Parathyroid adenoma (tissue), 2 donors: Measurements from ENCODE around the gene TFDP1.

Source experiments
- H2AFZ ChIP-seq: fragments of 300-600 bp; sonication (generic); one replicate; pipeline ENCODE4 v1.7.0; 2017; ENCODE audit warnings: antibody characterized with exemption, mild to moderate bottlenecking
- H3K27ac ChIP-seq: fragments of 300-600 bp; sonication (generic); one replicate; pipeline ENCODE4 v1.7.0; 2017
- H3K27me3 ChIP-seq: fragments of 300-600 bp; sonication (generic); one replicate; pipeline ENCODE4 v1.7.0; 2017; ENCODE audit warnings: low read length; ENCODE audit not compliant: control insufficient read depth, insufficient read depth
- H3K36me3 ChIP-seq: fragments of 300-600 bp; sonication (generic); one replicate; pipeline ENCODE4 v1.7.0; 2017; ENCODE audit warnings: low read length; ENCODE audit not compliant: control insufficient read depth, insufficient read depth
- H3K4me1 ChIP-seq: fragments of 300-600 bp; sonication (generic); one replicate; pipeline ENCODE4 v1.7.0; 2017; ENCODE audit warnings: control low read depth
- H3K4me2 ChIP-seq: fragments of 300-600 bp; sonication (generic); one replicate; pipeline ENCODE4 v1.7.0; 2017; ENCODE audit warnings: low read length
- H3K4me3 ChIP-seq: fragments of 300-600 bp; sonication (generic); one replicate; pipeline ENCODE4 v1.7.0; 2017; ENCODE audit warnings: low read depth, low read length
- H3K79me2 ChIP-seq: fragments of 300-600 bp; sonication (generic); one replicate; pipeline ENCODE4 v1.7.0; 2017; ENCODE audit warnings: control low read depth
- H3K9ac ChIP-seq: fragments of 300-600 bp; sonication (generic); one replicate; pipeline ENCODE4 v1.7.0; 2017; ENCODE audit warnings: mild to moderate bottlenecking
- H3K9me3 ChIP-seq: fragments of 300-600 bp; sonication (generic); one replicate; pipeline ENCODE4 v1.7.0; 2017; ENCODE audit warnings: low read length; ENCODE audit not compliant: control insufficient read depth
- TF ChIP-seq, protein P1 (sequence below): fragments of 300-600 bp; sonication (generic); IDR thresholded peaks from one replicate; pipeline ENCODE4 v1.7.0; 2017; ENCODE audit warnings: antibody characterized with exemption, mild to moderate bottlenecking
- donor health status: primary hyperparathyroidism.

Gene TFDP1

GRCh38 chr13:113537909-113538688 lies 46.5 kb upstream of the TFDP1 start:
- Histone ChIP-seq H2AFZ (no peak overlapping the region), H3K27me3 (no peaks in the 10 kb centered on the region), H3K9me3 (no peaks in the 10 kb centered on the region), H3K4me2 (no peak overlapping the region), H3K4me1 (no peaks in the 10 kb centered on the region), H3K79me2 (peaks cover 3% of the 10 kb centered on the region), H3K4me3 (no peak overlapping the region), H3K9ac (no peak overlapping the region), H3K27ac (no peak overlapping the region), H3K36me3 (no peaks in the 10 kb centered on the region)
- TF ChIP-seq, protein P1, sequence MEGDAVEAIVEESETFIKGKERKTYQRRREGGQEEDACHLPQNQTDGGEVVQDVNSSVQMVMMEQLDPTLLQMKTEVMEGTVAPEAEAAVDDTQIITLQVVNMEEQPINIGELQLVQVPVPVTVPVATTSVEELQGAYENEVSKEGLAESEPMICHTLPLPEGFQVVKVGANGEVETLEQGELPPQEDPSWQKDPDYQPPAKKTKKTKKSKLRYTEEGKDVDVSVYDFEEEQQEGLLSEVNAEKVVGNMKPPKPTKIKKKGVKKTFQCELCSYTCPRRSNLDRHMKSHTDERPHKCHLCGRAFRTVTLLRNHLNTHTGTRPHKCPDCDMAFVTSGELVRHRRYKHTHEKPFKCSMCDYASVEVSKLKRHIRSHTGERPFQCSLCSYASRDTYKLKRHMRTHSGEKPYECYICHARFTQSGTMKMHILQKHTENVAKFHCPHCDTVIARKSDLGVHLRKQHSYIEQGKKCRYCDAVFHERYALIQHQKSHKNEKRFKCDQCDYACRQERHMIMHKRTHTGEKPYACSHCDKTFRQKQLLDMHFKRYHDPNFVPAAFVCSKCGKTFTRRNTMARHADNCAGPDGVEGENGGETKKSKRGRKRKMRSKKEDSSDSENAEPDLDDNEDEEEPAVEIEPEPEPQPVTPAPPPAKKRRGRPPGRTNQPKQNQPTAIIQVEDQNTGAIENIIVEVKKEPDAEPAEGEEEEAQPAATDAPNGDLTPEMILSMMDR = no peak

DNA sequence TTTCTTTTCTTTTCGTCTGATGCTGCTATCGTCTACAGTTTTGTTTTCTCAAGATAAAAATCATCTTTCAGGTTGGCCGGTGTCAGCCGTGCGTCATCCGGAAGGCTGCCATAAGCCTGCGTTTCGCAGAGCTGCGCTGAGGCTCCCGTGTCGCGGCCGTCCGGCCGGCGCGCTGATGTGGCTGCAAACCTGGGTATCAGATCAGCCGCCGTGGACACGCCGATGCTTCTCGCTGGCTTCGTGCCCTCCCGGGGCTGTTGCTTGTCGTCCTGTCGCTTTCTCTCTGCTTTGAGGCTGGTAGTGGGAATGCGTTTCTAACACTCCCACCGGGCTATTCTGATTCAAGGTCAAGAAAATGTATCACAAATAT lies 45.9 kb upstream of the TFDP1 start:
- TF ChIP-seq, protein P1 = no peak
- Histone ChIP-seq H3K4me3 (no peak overlapping the region), H3K27me3 (no peaks in the 10 kb centered on the region), H3K9ac (no peak overlapping the region), H3K27ac (no peak overlapping the region), H3K36me3 (no peaks in the 10 kb centered on the region), H3K79me2 (peaks cover 3% of the 10 kb centered on the region), H3K4me2 (no peak overlapping the region), H3K4me1 (no peaks in the 10 kb centered on the region), H2AFZ (no peak overlapping the region), H3K9me3 (no peaks in the 10 kb centered on the region)

- Histone ChIP-seq H3K4me3 (no peak overlapping the region), H3K9me3 (no peaks in the 10 kb centered on the region), H3K9ac (no peak overlapping the region), H3K4me2 (no peak overlapping the region), H3K27ac (no peak overlapping the region), H3K27me3 (no peaks in the 10 kb centered on the region), H2AFZ (no peak overlapping the region), H3K36me3 (no peaks in the 10 kb centered on the region), H3K4me1 (no peaks in the 10 kb centered on the region), H3K79me2 (peaks cover 4% of the 10 kb centered on the region)
- TF ChIP-seq, protein P1 = no peak
Observed at GRCh38 chr13:113539176-113539575, 45.4 kb upstream of the TFDP1 start.

DNA sequence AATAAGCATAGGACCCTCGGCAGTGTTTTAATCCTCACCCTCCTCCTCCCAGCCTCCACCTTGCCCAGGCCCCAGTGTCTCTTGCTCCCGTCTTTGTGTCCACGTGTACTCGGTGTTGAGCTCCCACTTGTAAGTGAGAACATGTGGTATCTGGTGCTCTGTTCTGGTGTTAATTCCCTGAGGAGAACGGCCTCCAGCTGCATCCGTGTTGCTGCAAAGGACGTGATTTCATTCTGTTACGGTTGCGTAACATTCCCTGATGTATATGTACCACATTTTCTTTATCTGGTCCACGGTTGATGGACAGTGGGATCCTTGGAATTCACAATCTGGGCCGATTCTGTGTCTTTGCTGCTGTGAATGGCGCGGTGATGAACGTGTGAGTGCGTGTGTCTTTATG lies 44.7 kb upstream of the TFDP1 start:
- TF ChIP-seq, protein P1 = no peak
- no peaks in the 10 kb centered on the region for H3K36me3 ChIP-seq
- no peak overlapping the region for H3K4me3 ChIP-seq

GRCh38 chr13:113540523-113540922 lies 44.0 kb upstream of the TFDP1 start:
- Histone ChIP-seq H3K4me1 (no peaks in the 10 kb centered on the region), H3K36me3 (no peaks in the 10 kb centered on the region), H3K27ac (no peak overlapping the region), H2AFZ (no peak overlapping the region), H3K9me3 (no peaks in the 10 kb centered on the region), H3K79me2 (peaks cover 10% of the 10 kb centered on the region), H3K9ac (no peak overlapping the region), H3K4me3 (no peak overlapping the region), H3K27me3 (no peaks in the 10 kb centered on the region), H3K4me2 (no peak overlapping the region)
- TF ChIP-seq, protein P1 = no peak

More for the DNA sequence above, 44.7 kb upstream of the TFDP1 start:
- H3K27ac ChIP-seq = no peak overlapping the region
- H2AFZ ChIP-seq = no peak overlapping the region
- no peaks in the 10 kb centered on the region for H3K4me1 ChIP-seq
- no peaks in the 10 kb centered on the region for H3K9me3 ChIP-seq
- H3K27me3 ChIP-seq = no peaks in the 10 kb centered on the region
- peaks cover 8% of the 10 kb centered on the region for H3K79me2 ChIP-seq
- no peak overlapping the region for H3K4me2 ChIP-seq
- no peak overlapping the region for H3K9ac ChIP-seq
